GM19035 (cell line): ENCODE results near the gene CD2BP2.
"Not testable (repeated sequence)": the region's sequence is repeated elsewhere in the genome, so short reads cannot be mapped to it uniquely, and the experiment has no call there.

ENCODE experiments used
- ATAC-seq: cut with Tn5 transposase; IDR thresholded peaks from one replicate; pipeline ENCODE4 v1.9.1; 2021; ENCODE audit not compliant: unreplicated experiment

CD2BP2 gene

DNA sequence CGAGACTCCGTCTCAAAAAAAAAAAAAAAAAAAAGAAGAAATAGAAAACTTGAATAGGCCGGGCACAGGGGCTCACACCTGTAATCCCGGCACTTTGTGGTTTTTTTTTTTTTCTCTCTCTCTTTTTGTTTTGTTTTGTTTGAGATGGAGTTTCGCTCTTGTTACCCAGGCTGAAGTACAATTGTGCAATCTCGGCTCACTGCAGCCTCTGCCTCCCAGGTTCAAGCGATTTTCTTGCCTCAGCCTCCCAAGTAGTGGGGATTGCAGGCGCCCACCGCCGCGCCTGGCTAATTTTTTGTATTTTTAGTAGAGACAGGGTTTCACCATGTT lies 11.7 kb downstream of the CD2BP2 start:
- ATAC-seq, result not testable (repeated sequence)

- no peak for ATAC-seq
Observed at GRCh38 chr16:30342751-30343490, 12.2 kb downstream of the CD2BP2 start.

- not testable (repeated sequence) for ATAC-seq
Observed at GRCh38 chr16:30341971-30342370, 13.1 kb downstream of the CD2BP2 start.

DNA sequence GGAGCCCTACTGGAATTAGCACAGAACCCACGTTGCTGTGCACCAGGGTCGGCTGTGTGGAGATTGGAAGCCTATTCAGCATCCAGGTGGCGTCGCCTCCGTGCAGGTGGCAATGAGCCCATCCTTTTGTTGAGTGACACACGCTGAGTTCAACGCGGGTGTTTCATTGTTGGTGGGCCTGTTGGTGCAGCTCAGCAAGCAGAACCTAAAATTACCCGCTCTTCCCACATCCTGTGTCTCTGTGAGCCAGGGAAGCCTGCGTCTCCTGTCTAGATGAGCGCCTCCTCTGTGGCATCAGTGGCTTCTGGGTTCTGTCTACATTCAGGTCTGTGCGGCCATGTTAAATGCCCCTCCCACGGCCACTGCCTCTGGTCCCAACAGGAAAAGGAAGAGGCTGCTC lies 14.5 kb downstream of the CD2BP2 start:
- no peak for ATAC-seq

DNA sequence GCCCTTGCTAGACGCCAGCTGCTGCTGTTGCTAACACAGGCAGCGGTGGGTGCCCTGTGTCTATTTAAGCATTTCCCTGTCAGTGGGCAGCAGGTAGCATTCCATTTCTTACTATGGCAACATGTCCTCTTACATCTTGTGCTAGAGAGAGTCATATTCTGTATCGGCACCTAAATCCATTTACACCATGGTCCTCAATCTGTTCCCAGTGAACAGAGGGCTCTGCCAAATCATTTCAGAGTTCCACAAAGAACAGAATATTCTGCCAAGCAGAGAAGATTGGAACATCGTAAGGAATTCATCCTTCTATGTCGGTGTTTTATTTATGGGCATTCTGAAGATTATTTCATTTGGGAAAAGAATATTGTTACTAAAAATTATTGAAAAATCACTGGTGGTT lies 16.4 kb downstream of the CD2BP2 start:
- ATAC-seq, result not testable (repeated sequence)

DNA sequence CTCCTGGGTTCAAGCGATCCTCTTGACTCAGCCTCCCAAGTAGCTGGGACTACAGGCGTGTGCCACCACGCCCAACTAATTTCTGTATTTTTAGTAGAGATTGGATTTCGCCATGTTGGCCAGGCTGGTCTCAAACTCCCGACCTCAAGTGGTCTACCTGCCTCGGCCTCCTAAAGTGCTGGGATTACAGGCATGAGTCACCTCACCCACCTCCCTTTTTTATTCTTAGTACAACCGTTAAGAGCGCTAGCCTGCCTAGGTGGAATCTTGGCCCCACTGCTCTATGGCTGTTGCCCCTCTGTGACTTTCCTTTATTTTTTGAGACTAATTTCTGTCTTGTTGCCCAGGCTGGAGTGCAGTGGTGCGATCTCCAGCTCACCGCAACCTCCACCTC lies 17.1 kb downstream of the CD2BP2 start:
- not testable (repeated sequence) for ATAC-seq

GRCh38 chr16:30335598-30336474 lies 19.3 kb downstream of the CD2BP2 start:
- ATAC-seq, result peak; percentile 1

GRCh38 chr16:30335028-30335597 lies 20.0 kb downstream of the CD2BP2 start:
- ATAC-seq, result peak; percentile 65

DNA sequence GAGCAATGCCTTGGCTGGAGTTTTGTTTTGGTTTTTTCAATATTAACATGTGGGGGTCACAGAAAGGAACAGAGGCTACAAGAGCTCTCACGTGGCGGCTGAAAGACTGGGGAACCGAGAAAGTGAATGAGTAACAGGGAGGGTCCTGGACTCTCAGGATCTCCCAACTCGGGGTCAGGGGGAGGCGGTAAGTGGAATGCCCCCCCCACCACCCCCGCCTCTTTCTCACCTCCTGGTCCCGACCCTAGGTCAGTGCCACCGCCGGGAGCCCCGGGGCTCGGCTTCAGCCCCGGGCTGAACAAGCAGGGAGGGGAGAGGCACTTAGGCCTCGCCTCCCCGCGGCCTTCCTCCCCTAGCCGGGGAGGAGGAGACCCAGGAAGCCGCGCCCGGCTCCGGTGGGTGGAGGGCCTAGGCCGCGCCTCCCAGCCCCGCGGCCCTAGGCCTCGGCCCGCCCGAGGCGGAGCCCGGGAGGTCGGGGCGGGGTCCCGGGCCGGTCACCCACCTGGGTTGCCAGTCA lies 20.6 kb downstream of the CD2BP2 start:
- ATAC-seq, result peak; percentile 86

DNA sequence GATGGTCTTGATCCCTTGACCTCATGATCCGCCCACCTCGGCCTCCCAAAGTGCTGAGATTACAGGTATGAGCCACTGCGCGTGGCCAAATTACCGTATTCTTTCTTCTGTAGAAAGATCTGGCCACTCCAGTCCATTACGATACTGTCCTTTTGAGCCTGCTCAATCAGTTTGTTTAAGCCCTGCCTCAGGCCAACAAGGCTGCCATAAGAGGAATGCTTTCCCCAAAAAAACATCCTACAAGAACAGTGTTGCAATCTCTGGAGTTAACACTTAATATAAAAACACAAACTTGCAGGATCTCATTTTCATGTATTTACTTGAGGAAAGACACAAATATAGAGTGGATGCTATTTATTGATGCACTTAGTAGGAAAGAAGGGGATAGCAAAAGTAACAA lies 30.9 kb downstream of the CD2BP2 start:
- ATAC-seq, result not testable (repeated sequence)

GRCh38 chr16:30318647-30319046 lies 36.5 kb downstream of the CD2BP2 start:
- not testable (repeated sequence) for ATAC-seq

GRCh38 chr16:30310937-30311336 lies 44.2 kb downstream of the CD2BP2 start:
- ATAC-seq, result not testable (repeated sequence)

DNA sequence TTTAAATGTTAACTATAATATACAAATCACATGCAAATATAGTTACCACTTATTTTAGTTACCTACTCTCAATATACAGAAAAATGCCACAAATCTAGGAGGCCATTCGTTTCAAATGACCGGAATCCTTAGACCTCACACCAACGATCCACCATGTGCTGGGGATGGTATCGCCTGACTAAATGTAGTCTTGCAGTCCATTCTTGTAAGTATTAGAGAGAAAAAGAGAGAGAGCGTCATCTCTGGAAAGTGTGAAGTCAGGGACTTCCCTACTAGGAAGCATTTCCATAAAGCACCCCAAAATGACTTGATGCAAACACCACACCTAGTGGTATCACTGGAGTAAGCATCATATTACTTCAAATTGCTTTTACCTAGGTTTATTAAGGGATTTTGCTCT lies 45.9 kb downstream of the CD2BP2 start:
- not testable (repeated sequence) for ATAC-seq
